ENCODE data around the gene DNM2.

DNA sequence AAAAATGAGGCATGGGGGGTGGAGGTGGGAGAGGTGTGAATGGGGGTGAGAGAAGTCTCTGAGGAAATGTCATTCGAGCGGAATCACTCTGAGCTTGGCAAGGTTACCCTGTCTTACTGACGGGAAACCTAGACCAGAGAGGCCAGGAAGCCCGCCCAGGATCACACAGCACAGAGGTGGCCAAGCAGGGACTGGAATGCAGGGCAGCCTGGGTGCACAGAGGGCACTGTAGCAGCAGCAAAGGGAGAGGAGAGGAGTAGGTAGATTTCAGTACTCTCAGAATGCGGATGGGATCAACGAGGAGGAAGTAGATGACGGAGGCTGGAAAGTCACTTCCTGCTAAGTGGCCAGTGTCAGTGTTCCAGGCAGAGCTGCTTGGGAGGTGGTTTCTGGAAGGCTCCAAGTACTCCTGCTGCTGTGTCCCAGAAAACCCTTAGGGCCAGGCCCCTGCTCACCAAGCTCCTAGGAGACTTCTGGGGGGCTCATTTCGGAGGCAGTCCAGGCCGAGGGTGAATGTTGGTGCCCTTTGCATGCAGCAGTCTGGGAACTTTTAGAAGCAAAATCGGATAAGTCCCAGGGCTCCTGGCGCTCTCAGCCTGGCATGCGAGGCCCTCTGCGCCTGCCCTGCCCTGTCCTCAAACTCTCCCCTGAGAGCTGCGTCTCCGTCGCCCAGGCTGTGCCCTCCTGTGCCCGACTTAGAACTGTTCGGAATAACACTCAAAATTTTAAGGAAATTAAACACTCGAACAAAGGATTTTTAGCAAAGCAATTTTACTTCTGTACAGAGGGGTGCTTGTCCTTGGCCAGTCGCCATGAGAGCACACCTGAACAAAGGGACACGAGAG is 33.5 kb downstream of the DNM2 start:
- TF ChIP-seq, protein P1, sequence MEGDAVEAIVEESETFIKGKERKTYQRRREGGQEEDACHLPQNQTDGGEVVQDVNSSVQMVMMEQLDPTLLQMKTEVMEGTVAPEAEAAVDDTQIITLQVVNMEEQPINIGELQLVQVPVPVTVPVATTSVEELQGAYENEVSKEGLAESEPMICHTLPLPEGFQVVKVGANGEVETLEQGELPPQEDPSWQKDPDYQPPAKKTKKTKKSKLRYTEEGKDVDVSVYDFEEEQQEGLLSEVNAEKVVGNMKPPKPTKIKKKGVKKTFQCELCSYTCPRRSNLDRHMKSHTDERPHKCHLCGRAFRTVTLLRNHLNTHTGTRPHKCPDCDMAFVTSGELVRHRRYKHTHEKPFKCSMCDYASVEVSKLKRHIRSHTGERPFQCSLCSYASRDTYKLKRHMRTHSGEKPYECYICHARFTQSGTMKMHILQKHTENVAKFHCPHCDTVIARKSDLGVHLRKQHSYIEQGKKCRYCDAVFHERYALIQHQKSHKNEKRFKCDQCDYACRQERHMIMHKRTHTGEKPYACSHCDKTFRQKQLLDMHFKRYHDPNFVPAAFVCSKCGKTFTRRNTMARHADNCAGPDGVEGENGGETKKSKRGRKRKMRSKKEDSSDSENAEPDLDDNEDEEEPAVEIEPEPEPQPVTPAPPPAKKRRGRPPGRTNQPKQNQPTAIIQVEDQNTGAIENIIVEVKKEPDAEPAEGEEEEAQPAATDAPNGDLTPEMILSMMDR (IDR thresholded peaks at IDR 0.05 in 2 of 3, conservative IDR thresholded peaks at IDR 0.05 in 1 of 3; ENCODE audit: control insufficient read depth in 2 of 3, extremely low read depth in 1 of 3, insufficient read depth in 1 of 3, low read depth in 3 of 3, low read length in 3 of 3), result no peak
- TF ChIP-seq ESRRA (IDR thresholded peaks at IDR 0.05; ENCODE audit: low read length) (no peak), CHD2 (IDR thresholded peaks at IDR 0.05; ENCODE audit: borderline replicate concordance, low read depth, low read length) (no peak), TAF1 (IDR thresholded peaks at IDR 0.05; ENCODE audit: borderline replicate concordance, low read depth, low read length) (no peak), EZH2 (IDR thresholded peaks at IDR 0.05; ENCODE audit: borderline replicate concordance, control insufficient read depth, low read depth, low read length) (no peak), LARP7 (IDR thresholded peaks at IDR 0.05) (no peak), IKZF2 (IDR thresholded peaks at IDR 0.05) (no peak), POLR2A (IDR thresholded peaks at IDR 0.05; ENCODE audit: low read depth, low read length) (no peak), YY1 (IDR thresholded peaks at IDR 0.05; ENCODE audit: low read depth, low read length) (no peak), JUNB (IDR thresholded peaks at IDR 0.05) (no peak), FOXK2 (IDR thresholded peaks at IDR 0.05) (no peak)
- TF ChIP-seq, protein P2, sequence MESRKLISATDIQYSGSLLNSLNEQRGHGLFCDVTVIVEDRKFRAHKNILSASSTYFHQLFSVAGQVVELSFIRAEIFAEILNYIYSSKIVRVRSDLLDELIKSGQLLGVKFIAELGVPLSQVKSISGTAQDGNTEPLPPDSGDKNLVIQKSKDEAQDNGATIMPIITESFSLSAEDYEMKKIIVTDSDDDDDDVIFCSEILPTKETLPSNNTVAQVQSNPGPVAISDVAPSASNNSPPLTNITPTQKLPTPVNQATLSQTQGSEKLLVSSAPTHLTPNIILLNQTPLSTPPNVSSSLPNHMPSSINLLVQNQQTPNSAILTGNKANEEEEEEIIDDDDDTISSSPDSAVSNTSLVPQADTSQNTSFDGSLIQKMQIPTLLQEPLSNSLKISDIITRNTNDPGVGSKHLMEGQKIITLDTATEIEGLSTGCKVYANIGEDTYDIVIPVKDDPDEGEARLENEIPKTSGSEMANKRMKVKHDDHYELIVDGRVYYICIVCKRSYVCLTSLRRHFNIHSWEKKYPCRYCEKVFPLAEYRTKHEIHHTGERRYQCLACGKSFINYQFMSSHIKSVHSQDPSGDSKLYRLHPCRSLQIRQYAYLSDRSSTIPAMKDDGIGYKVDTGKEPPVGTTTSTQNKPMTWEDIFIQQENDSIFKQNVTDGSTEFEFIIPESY (IDR thresholded peaks at IDR 0.05), result no peak
